Hepatocyte (in vitro differentiated cells): ENCODE results near the gene HDHD2. TPM values are rescaled to one million over a fixed set of nuclear protein-coding genes. Genes with fewer than 3 reads are reported as not detected.
"Not testable (repeated sequence)": the region's sequence is repeated elsewhere in the genome, so short reads cannot be mapped to it uniquely, and the experiment has no call there.

Experiments
- DNase-seq: peaks from one replicate; pipeline ENCODE4 v3.0.0-alpha.2; 2016; ENCODE audit warnings: low spot score
- H2AFZ ChIP-seq: fragments of 200-600 bp; sonication (generic); 2 replicates; pipeline ENCODE4 v1.6.0; 2016; ENCODE audit warnings: antibody characterized with exemption, mild to moderate bottlenecking
- H3K27ac ChIP-seq: fragments of 200-600 bp; sonication (generic); 2 replicates; pipeline ENCODE4 v1.5.1; 2016; ENCODE audit warnings: mild to moderate bottlenecking
- H3K27me3 ChIP-seq: fragments of 200-600 bp; sonication (generic); 2 replicates; pipeline ENCODE4 v1.6.1; 2016
- H3K36me3 ChIP-seq: fragments of 200-600 bp; sonication (generic); replicated peaks from 2 replicates; pipeline ENCODE4 v1.5.1; 2016; ENCODE audit warnings: low read depth; ENCODE audit not compliant: insufficient read depth
- H3K4me1 ChIP-seq: fragments of 200-600 bp; sonication (generic); 2 replicates; pipeline ENCODE4 v1.5.1; 2016; ENCODE audit warnings: mild to moderate bottlenecking, moderate library complexity; ENCODE audit not compliant: insufficient read depth
- H3K4me2 ChIP-seq: fragments of 200-600 bp; sonication (generic); 2 replicates; pipeline ENCODE4 v1.6.0; 2016
- H3K4me3 ChIP-seq: fragments of 200-600 bp; sonication (generic); 2 replicates; pipeline ENCODE4 v1.5.1; 2016; ENCODE audit warnings: mild to moderate bottlenecking
- H3K79me2 ChIP-seq: fragments of 200-600 bp; sonication (generic); 2 replicates; pipeline ENCODE4 v1.6.0; 2017; ENCODE audit warnings: mild to moderate bottlenecking
- H3K9me2 ChIP-seq: fragments of 200-600 bp; sonication (generic); replicated peaks from 2 replicates; pipeline ENCODE4 v1.6.0; 2017; ENCODE audit warnings: mild to moderate bottlenecking; ENCODE audit not compliant: insufficient read depth
- H3K9me3 ChIP-seq: fragments of 200-600 bp; sonication (generic); 2 replicates; pipeline ENCODE4 v1.5.1; 2016; ENCODE audit warnings: low read depth, mild to moderate bottlenecking
- H4K20me1 ChIP-seq: fragments of 200-600 bp; sonication (generic); 2 replicates; pipeline ENCODE4 v1.6.0; 2016; ENCODE audit warnings: mild to moderate bottlenecking; ENCODE audit not compliant: insufficient read depth, poor library complexity, severe bottlenecking
- EZH2 ChIP-seq: fragments of 200-600 bp; sonication (generic); IDR thresholded peaks from 2 replicates; pipeline ENCODE4 v1.6.1; 2016; ENCODE audit warnings: antibody characterized with exemption, mild to moderate bottlenecking, borderline replicate concordance
- EZH2phosphoT487 ChIP-seq: fragments of 200-600 bp; sonication (generic); IDR thresholded peaks from one replicate; pipeline ENCODE4 v1.6.1; 2018; ENCODE audit warnings: antibody characterized with exemption, mild to moderate bottlenecking, low read depth, moderate library complexity; ENCODE audit not compliant: unreplicated experiment, severe bottlenecking
- WGBS: methylation state at CpG from one replicate; pipeline ENCODE4 v1.1.6; 2016; ENCODE audit warnings: low lambda C conversion rate; ENCODE audit errors: missing lambda C conversion rate; 5-methylcytosine and 5-hydroxymethylcytosine counted together
- polyA plus RNA-seq: library from polyadenylated mRNA; unstranded; fragments of >200 nt; fragmentation: Nextera tagmentation; extraction: Ambion mirVana; gene quantifications from 2 replicates; pipeline ENCODE4 v1.2.1, GENCODE V29; 2016
- total RNA-seq: library from RNA; depleted of rRNA; stranded (reverse); fragments of >200 nt; gene quantifications from 2 replicates; pipeline ENCODE4 v1.2.3, GENCODE V29; 2014
- TF ChIP-seq, protein P1 (sequence below): fragments of 200-600 bp; sonication (generic); IDR thresholded peaks from 2 replicates; pipeline ENCODE4 v1.5.1; 2016; ENCODE audit warnings: antibody characterized with exemption, mild to moderate bottlenecking; ENCODE audit not compliant: poor library complexity

Gene HDHD2
- total and polyA plus RNA-seq, 2 experiments from 2014 or later, result 22.3 to 32.1 TPM

DNA sequence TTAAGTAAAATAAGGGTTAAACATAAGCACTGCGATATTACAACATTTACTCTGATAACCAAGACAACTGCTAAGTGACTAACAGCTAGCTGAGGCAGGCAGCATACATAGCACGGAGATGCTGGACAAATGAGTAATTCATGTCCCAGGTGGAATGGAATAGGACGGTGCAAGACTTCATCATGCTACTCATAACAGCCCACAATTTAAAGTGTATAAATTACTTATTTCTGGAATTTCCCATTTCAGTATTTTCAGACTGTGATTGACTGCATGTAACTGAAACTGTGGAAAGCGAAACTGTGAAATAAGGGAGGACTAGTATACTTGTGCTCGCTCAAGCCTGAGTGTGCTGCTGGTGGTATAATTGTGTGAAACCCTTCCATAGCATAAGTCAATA, 12.9 kb upstream of the HDHD2 start:
- H4K20me1 ChIP-seq, result peaks cover 72% of the 10 kb centered on the region
- H3K4me3 ChIP-seq, result no peak overlapping the region
- no peak overlapping the region for H3K4me2 ChIP-seq
- no peaks in the 10 kb centered on the region for H3K9me2 ChIP-seq
- no peaks in the 10 kb centered on the region for H3K9me3 ChIP-seq
- H3K27me3 ChIP-seq, result no peaks in the 10 kb centered on the region
- no peak for TF ChIP-seq EZH2
- TF ChIP-seq EZH2phosphoT487, result no peak
- TF ChIP-seq, protein P1, sequence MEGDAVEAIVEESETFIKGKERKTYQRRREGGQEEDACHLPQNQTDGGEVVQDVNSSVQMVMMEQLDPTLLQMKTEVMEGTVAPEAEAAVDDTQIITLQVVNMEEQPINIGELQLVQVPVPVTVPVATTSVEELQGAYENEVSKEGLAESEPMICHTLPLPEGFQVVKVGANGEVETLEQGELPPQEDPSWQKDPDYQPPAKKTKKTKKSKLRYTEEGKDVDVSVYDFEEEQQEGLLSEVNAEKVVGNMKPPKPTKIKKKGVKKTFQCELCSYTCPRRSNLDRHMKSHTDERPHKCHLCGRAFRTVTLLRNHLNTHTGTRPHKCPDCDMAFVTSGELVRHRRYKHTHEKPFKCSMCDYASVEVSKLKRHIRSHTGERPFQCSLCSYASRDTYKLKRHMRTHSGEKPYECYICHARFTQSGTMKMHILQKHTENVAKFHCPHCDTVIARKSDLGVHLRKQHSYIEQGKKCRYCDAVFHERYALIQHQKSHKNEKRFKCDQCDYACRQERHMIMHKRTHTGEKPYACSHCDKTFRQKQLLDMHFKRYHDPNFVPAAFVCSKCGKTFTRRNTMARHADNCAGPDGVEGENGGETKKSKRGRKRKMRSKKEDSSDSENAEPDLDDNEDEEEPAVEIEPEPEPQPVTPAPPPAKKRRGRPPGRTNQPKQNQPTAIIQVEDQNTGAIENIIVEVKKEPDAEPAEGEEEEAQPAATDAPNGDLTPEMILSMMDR, result no peak
- peaks cover 4% of the 10 kb centered on the region for H3K4me1 ChIP-seq
- H3K79me2 ChIP-seq, result peaks cover 98% of the 10 kb centered on the region
- 87% methylated on average over 5 of the region's 5 CpGs for WGBS
- no peak overlapping the region for H2AFZ ChIP-seq
- H3K36me3 ChIP-seq, result no peaks in the 10 kb centered on the region
- no peak overlapping the region for H3K27ac ChIP-seq
- no peak for DNase-seq

DNA sequence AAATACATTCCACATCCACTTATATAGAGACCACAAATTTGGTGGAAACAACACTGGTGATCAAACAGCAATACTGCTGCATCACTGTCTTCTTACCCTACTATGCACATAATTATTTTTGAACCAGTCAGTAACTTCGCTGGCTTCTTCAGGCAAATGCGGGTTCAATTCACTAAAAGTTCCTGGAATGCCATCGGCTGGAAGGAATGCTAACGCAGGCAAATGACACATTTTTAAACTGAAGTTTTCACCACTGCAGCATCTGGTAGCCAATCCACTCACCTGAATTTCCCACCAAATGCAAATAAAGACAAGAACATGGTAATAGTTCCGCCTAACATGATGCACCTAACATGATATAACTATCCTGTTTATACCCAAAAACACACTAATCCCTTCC, 10.0 kb upstream of the HDHD2 start:
- Histone ChIP-seq H3K9me3 (no peaks in the 10 kb centered on the region), H3K27me3 (no peaks in the 10 kb centered on the region), H3K4me3 (no peak overlapping the region), H2AFZ (no peak overlapping the region), H3K79me2 (peaks cover 86% of the 10 kb centered on the region), H3K9me2 (no peaks in the 10 kb centered on the region), H4K20me1 (peaks cover 50% of the 10 kb centered on the region), H3K36me3 (no peaks in the 10 kb centered on the region), H3K27ac (no peak overlapping the region), H3K4me1 (no peaks in the 10 kb centered on the region), H3K4me2 (no peak overlapping the region)
- WGBS, result 98% methylated on average over 5 of the region's 5 CpGs
- no peak for DNase-seq
- TF ChIP-seq EZH2phosphoT487 (no peak), EZH2 (no peak)
- TF ChIP-seq, protein P1, result no peak

DNA sequence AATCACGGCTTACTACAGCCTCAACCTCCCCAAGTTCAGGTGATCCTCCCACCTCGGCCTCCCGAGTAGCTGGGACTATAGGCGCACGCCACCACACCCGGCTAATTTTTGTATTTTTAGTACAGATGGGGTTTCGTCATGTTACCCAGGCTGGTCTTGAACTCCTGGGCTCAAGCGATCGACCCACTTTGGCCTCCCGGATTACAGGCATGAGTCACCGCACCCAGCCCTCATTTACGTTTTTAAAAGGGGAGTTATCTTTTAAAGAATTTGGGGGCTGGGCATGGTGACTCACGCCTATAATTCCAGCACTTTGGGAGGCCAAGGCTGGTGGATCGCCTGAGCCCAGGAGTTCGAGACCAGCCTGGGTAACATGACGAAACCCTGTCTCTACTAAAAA, 8.1 kb upstream of the HDHD2 start:
- H3K79me2 ChIP-seq, result peaks cover 68% of the 10 kb centered on the region
- not testable (repeated sequence) for H3K27ac ChIP-seq, H3K27me3 ChIP-seq, H3K4me1 ChIP-seq, H3K9me2 ChIP-seq, H3K36me3 ChIP-seq, H3K9me3 ChIP-seq, H2AFZ ChIP-seq, H3K4me2 ChIP-seq, DNase-seq, H3K4me3 ChIP-seq
- WGBS, result 88% methylated on average over 16 of the region's 16 CpGs
- peaks cover 32% of the 10 kb centered on the region for H4K20me1 ChIP-seq

DNA sequence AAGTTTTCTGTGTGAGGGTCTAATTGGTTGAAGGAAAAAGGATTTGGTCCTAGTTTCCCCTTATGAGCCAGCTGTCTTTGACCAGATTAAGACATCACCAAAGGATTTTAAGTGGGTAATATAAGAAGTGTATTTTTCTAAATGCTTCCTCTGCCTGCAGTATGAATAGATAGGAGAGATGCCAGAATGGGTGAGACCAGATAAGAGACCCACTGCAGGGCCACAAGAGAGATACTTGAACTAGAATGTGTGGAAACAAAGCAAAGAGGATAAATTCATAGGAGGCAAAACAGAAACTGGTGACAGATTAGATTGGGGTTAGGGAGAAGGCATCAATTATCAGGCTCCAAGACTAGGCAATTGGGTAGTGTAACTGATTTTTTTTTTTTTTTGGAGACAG, 1.1 kb upstream of the HDHD2 start:
- Histone ChIP-seq H3K27me3 (no peaks in the 10 kb centered on the region), H3K9me3 (no peaks in the 10 kb centered on the region), H3K36me3 (no peaks in the 10 kb centered on the region), H3K4me1 (peaks cover 14% of the 10 kb centered on the region), H3K4me2 (peak overlapping the region; percentile 90), H2AFZ (peak overlapping the region; percentile 99), H3K4me3 (peak overlapping the region; percentile 69), H3K79me2 (peaks cover 40% of the 10 kb centered on the region), H3K27ac (peak overlapping the region; percentile 98), H4K20me1 (no peaks in the 10 kb centered on the region), H3K9me2 (no peaks in the 10 kb centered on the region)
- TF ChIP-seq, protein P1, result no peak
- TF ChIP-seq EZH2phosphoT487, result no peak
- TF ChIP-seq EZH2, result no peak
- no peak for DNase-seq
